Panc1 (cell line): ENCODE data around the gene FREM1. TPM values are rescaled to one million over a fixed set of nuclear protein-coding genes. Genes with fewer than 3 reads are reported as not detected.

ENCODE experiments used
- ATAC-seq: fragments of 200-7000 bp; cut with Tn5 transposase; 2 replicates; pipeline ENCODE4 v1.9.1; 2020; ENCODE audit warnings: mild to moderate bottlenecking, moderate library complexity
- BruUV-seq: library from RNA; stranded (reverse); fragments of 400-500 nt; replicated peaks from 2 replicates; lab custom pipeline; 2021; lab: Mats Ljungman, UMichigan
- CTCF ChIA-PET: fragments of 300-600 bp; sonication (Branson Sonifier 250); formaldehyde crosslinking; loops from one replicate; lab custom pipeline; 2022; ENCODE audit warnings: antibody characterized with exemption; lab: Charles Lee
- POLR2A ChIA-PET: fragments of 300-600 bp; sonication (Branson Sonifier 250); formaldehyde crosslinking; loops from one replicate; lab custom pipeline; 2022; ENCODE audit warnings: antibody characterized with exemption; lab: Charles Lee
- DNase-seq: peaks from one replicate; pipeline ENCODE4 v3.0.0-alpha.2; 2010; ENCODE audit warnings: low read depth, low spot score
- H3K27ac ChIP-seq: 2 replicates; pipeline ENCODE4 v1.5.1; 2011; ENCODE audit warnings: mild to moderate bottlenecking, low read length, inconsistent platforms
- H3K27me3 ChIP-seq: fragments of 200-500 bp; sonication (Bioruptor generic); 2 replicates; pipeline ENCODE4 v1.6.0; 2014; ENCODE audit warnings: low read length, inconsistent platforms; ENCODE audit not compliant: control insufficient read depth, insufficient read depth
- H3K36me3 ChIP-seq: fragments of 200-500 bp; sonication (Bioruptor generic); 2 replicates; pipeline ENCODE4 v1.5.1; 2014; ENCODE audit warnings: inconsistent platforms, mild to moderate bottlenecking, low read length, moderate library complexity; ENCODE audit not compliant: control insufficient read depth, insufficient read depth
- H3K4me1 ChIP-seq: 2 replicates; pipeline ENCODE4 v1.5.1; 2011; ENCODE audit warnings: inconsistent platforms, mild to moderate bottlenecking, low read length, moderate library complexity; ENCODE audit not compliant: control insufficient read depth, insufficient read depth
- H3K4me3 ChIP-seq, 2 experiments: 2 replicates each; pipeline ENCODE4 v1.5.1; 2011 to 2012; ENCODE audit warnings: low read depth in 2 of 2, low read length in 2 of 2, mild to moderate bottlenecking in 2 of 2, inconsistent platforms in 1 of 2, moderate library complexity in 1 of 2
- H3K9me3 ChIP-seq: fragments of 200-500 bp; sonication (Bioruptor generic); 2 replicates; pipeline ENCODE4 v1.5.1; 2014; ENCODE audit warnings: low read depth, mild to moderate bottlenecking, inconsistent platforms, low read length, moderate library complexity; ENCODE audit not compliant: control insufficient read depth, insufficient read depth
- CTCF ChIP-seq: fragments of 450-650 bp; IDR thresholded peaks from 2 replicates; pipeline ENCODE4 v1.5.1; 2017; ENCODE audit warnings: mild to moderate bottlenecking
- POLR2AphosphoS5 ChIP-seq: IDR thresholded peaks from 2 replicates; pipeline ENCODE4 v1.6.1; 2012; ENCODE audit warnings: mild to moderate bottlenecking, low read depth, low read length, moderate library complexity
- REST ChIP-seq, 2 experiments: IDR thresholded peaks; 2 replicates each; pipeline ENCODE4 v1.6.1; 2011 to 2012; ENCODE audit warnings: low read depth in 2 of 2, control low read depth in 1 of 2, low read length in 1 of 2, mild to moderate bottlenecking in 1 of 2, moderate library complexity in 1 of 2; ENCODE audit not compliant: insufficient read depth in 1 of 2
- SIN3A ChIP-seq: IDR thresholded peaks from 2 replicates; pipeline ENCODE4 v1.6.1; 2012; ENCODE audit warnings: low read depth, mild to moderate bottlenecking, low read length, moderate library complexity, borderline replicate concordance; ENCODE audit not compliant: insufficient read depth
- TCF7L2 ChIP-seq: IDR thresholded peaks from 2 replicates; pipeline ENCODE4 v1.6.1; 2011; ENCODE audit warnings: mild to moderate bottlenecking, low read depth, low read length, inconsistent platforms
- in situ Hi-C: cut with HindIII; loops from 2 replicates; pipeline ENCODE4 v1.10.0; 2016; ENCODE audit warnings: low sequenced_read_pairs, low pct_unique_long_range_greater_than_20kb
- intact Hi-C: fragments of 100-400 bp; cut with micrococcal nuclease; formaldehyde crosslinking; loops from one replicate; pipeline ENCODE4 v1.10.0; 2022; ENCODE audit not compliant: unreplicated experiment
- total RNA-seq: library from RNA; stranded (reverse); gene quantifications from one replicate; pipeline ENCODE4 v1.2.1, GENCODE V29; 2021; ENCODE audit not compliant: unreplicated experiment

Gene FREM1
- total RNA-seq, 1 experiment from 2014 or later = not detected

- in situ Hi-C loops (no loop called here), intact Hi-C loops (no loop called here)
- H3K27me3 ChIP-seq = no peaks in the 10 kb centered on the region
- no peaks in the 10 kb centered on the region for H3K36me3 ChIP-seq
- POLR2A ChIA-PET = no interaction called here
- TF ChIP-seq TCF7L2 = no peak
- no peak for TF ChIP-seq SIN3A
- no peak for TF ChIP-seq REST (IDR thresholded peaks at IDR 0.05; ENCODE audit: insufficient read depth in 1 of 2, low read depth in 2 of 2, low read length in 1 of 2)
- TF ChIP-seq POLR2AphosphoS5 = no peak
- TF ChIP-seq CTCF = no peak
- H3K4me3 ChIP-seq = no peak overlapping the region
- no peaks in the 10 kb centered on the region for H3K4me1 ChIP-seq
- no peak overlapping the region for H3K27ac ChIP-seq
- DNase-seq = no peak
- CTCF ChIA-PET = no interaction called here
- H3K9me3 ChIP-seq = no peaks in the 10 kb centered on the region
- no TSS peak for BruUV-seq
- no peak for ATAC-seq
These were observed 139.6 kb downstream of the FREM1 start for GRCh38 chr9:14770592-14770991.

GRCh38 chr9:14769230-14769571, 141.0 kb downstream of the FREM1 start:
- H3K36me3 ChIP-seq = no peaks in the 10 kb centered on the region
- H3K9me3 ChIP-seq = no peaks in the 10 kb centered on the region
- no peaks in the 10 kb centered on the region for H3K4me1 ChIP-seq
- TF ChIP-seq REST (IDR thresholded peaks at IDR 0.05; ENCODE audit: insufficient read depth in 1 of 2, low read depth in 2 of 2, low read length in 1 of 2) = no peak
- TF ChIP-seq POLR2AphosphoS5 = no peak
- TF ChIP-seq TCF7L2 = no peak
- TF ChIP-seq SIN3A = no peak
- TF ChIP-seq CTCF = no peak
- H3K27me3 ChIP-seq = no peaks in the 10 kb centered on the region
- H3K4me3 ChIP-seq = no peak overlapping the region
- ATAC-seq = no peak
- POLR2A ChIA-PET = no interaction called here
- no TSS peak for BruUV-seq
- intact Hi-C loops (loop anchor here (5.0 kb wide), 2 partner anchors 157 to 302 kb away; no protein-coding TSS in a partner anchor), in situ Hi-C loops (no loop called here)
- CTCF ChIA-PET = no interaction called here
- H3K27ac ChIP-seq = no peak overlapping the region
- peak; percentile 10 for DNase-seq
